Hippocampal formation (tissue), 2 donors: Measurements from ENCODE around the gene TFF3.

ENCODE experiments used
- DNase-seq, 2 donors: peaks; one replicate each; lab custom pipeline; 2025; lab: John Stamatoyannopoulos, UW

The TFF3 gene

GRCh38 chr21:42315296-42315891 is at the start of gene TFF3:
TFF3 (minus strand) TSS chr21:42315409; CDS start chr21:42315374, 35 bp downstream.
- DNase-seq = no peak

- DNase-seq = no peak
Measured at GRCh38 chr21:42364304-42364865, 49.2 kb upstream of the TFF3 start.

GRCh38 chr21:42363312-42363711 is 48.1 kb upstream of the TFF3 start:
- DNase-seq = no peak

- no peak for DNase-seq
Measured at GRCh38 chr21:42362700-42363099, 47.5 kb upstream of the TFF3 start.

GRCh38 chr21:42362198-42362597 is 47.0 kb upstream of the TFF3 start:
- DNase-seq = no peak

- DNase-seq = no peak
Measured at GRCh38 chr21:42361286-42361685, 46.1 kb upstream of the TFF3 start.

GRCh38 chr21:42360317-42360716 is 45.1 kb upstream of the TFF3 start:
- no peak for DNase-seq

- DNase-seq = no peak
Measured at GRCh38 chr21:42358937-42359336, 43.7 kb upstream of the TFF3 start.

GRCh38 chr21:42358261-42358660 is 43.1 kb upstream of the TFF3 start:
- DNase-seq = no peak

GRCh38 chr21:42357307-42357706 is 42.1 kb upstream of the TFF3 start:
- DNase-seq = no peak

- DNase-seq = no peak
Measured at GRCh38 chr21:42356650-42357049, 41.4 kb upstream of the TFF3 start.

- DNase-seq = no peak
Measured at GRCh38 chr21:42356046-42356445, 40.8 kb upstream of the TFF3 start.

- DNase-seq = no peak
Measured at GRCh38 chr21:42353623-42354022, 38.4 kb upstream of the TFF3 start.

- no peak for DNase-seq
Measured at GRCh38 chr21:42352441-42353095, 37.4 kb upstream of the TFF3 start.

- DNase-seq = no peak
Measured at GRCh38 chr21:42351626-42352440, 36.6 kb upstream of the TFF3 start.

GRCh38 chr21:42350927-42351426 is 35.8 kb upstream of the TFF3 start, which contains the start of gene TFF2:
TFF2 (minus strand) TSS chr21:42350994; CDS start chr21:42350957, 37 bp downstream.
- no peak for DNase-seq

- no peak for DNase-seq
Measured at GRCh38 chr21:42350318-42350910, 35.2 kb upstream of the TFF3 start.

GRCh38 chr21:42349420-42350317 is 34.5 kb upstream of the TFF3 start:
- no peak for DNase-seq

- no peak for DNase-seq
Measured at GRCh38 chr21:42348762-42349161, 33.6 kb upstream of the TFF3 start.

- no peak for DNase-seq
Measured at GRCh38 chr21:42347601-42348327, 32.6 kb upstream of the TFF3 start.
